Epithelial cell of proximal tubule (primary cell): Measurements from ENCODE around the gene NRDC. TPM values are rescaled to one million over a fixed set of nuclear protein-coding genes. Genes with fewer than 3 reads are reported as not detected.

Experiments used
- DNase-seq: peaks from one replicate; pipeline ENCODE4 v3.0.0-alpha.2; 2011; ENCODE audit warnings: low read depth
- H3K4me3 ChIP-seq: 2 replicates; pipeline ENCODE4 v1.5.1; 2011; ENCODE audit warnings: low read depth, mild to moderate bottlenecking, low read length
- total RNA-seq: library from RNA; depleted of rRNA; stranded (reverse); fragments of >200 nt; gene quantifications from 2 replicates; pipeline ENCODE4 v1.2.3, GENCODE V29; 2015
- TF ChIP-seq, protein P1 (sequence below): conservative IDR thresholded peaks from 2 replicates; pipeline ENCODE4 v1.5.1; 2012; ENCODE audit warnings: low read depth, mild to moderate bottlenecking, low read length

NRDC gene
- total RNA-seq, 1 donor from 2014 or later = 46.0 TPM

DNA sequence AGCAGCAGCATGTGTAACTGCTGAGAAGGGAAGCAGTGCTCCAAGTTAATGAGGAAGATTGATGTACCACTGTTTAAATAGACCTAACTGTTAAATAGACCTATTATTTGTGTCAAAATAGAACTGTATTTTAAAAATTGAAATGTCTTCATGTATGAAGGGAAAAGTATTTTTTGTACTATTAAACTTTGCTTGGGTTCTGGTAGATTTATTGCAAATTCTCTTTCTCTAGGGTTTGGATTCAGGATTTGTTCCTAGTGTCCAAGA, 133.3 kb downstream of the NRDC start:
- no peak overlapping the region for H3K4me3 ChIP-seq
- no peak for DNase-seq
- TF ChIP-seq, protein P1, sequence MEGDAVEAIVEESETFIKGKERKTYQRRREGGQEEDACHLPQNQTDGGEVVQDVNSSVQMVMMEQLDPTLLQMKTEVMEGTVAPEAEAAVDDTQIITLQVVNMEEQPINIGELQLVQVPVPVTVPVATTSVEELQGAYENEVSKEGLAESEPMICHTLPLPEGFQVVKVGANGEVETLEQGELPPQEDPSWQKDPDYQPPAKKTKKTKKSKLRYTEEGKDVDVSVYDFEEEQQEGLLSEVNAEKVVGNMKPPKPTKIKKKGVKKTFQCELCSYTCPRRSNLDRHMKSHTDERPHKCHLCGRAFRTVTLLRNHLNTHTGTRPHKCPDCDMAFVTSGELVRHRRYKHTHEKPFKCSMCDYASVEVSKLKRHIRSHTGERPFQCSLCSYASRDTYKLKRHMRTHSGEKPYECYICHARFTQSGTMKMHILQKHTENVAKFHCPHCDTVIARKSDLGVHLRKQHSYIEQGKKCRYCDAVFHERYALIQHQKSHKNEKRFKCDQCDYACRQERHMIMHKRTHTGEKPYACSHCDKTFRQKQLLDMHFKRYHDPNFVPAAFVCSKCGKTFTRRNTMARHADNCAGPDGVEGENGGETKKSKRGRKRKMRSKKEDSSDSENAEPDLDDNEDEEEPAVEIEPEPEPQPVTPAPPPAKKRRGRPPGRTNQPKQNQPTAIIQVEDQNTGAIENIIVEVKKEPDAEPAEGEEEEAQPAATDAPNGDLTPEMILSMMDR = no peak

DNA sequence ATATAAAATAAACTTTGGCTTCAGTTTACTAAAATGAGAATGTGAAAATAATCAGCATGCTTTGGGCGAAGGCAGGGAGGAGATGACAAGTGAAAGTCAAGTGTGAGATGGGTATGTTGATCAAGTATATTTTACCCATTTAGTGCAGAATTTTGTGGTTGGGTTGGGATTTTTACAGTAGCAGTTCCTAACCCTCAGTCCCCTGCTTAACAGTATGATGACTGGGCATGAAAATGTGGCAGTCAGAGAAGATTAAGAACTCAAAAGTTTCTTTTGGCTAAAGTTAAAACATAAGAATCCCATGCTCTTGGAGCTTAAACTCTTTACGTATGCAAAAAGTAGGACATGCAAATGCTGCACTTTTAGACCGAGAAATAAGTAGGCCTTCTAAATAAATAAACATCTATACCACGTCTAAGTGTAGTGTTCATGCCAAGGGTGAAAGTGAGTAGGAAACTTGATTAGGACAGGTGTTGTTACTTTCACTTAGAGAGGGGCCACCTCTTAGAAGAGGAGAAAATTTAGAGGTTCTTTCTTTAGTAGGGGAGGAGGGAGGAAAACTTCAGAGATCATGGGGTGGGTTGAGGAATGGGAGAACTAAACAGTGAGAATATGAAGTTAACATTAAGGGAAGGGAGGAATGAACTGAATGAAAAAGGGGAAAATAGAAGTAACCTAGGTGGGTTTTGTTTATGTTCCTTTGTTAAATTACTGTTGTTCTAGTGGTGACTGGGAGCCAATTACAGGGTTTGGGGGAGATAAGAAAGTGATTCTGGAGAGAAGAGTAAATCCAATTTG, 133.8 kb downstream of the NRDC start:
- TF ChIP-seq, protein P1 = no peak
- no peak overlapping the region for H3K4me3 ChIP-seq

DNA sequence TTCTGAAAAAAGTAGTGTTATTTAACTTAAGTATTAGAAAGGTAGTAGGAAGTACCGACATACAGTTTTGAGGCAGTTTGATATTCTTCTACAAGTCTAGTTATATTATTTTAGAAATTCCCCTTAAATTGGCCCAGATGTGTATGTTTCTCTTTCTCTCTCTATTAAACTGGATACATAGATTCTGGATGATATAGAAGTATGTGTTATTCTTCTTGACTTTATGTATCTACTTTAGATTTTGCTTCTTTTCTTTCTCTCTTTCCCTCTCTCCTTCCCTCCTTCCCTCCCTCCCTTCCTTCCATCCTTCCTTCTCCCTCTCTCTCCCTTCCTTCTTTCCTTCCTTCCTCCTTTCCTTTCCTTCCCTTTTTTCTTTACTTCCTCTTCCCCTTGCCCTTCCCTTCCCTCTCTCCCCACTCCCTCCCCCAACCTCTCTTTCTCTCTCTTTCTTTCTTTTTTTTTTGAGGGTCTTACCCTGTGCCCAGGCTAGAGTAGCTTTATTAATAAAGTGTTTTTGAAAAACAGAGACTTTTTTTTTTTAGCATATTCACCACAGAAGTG, 137.3 kb downstream of the NRDC start:
- H3K4me3 ChIP-seq = no peak overlapping the region
- TF ChIP-seq, protein P1 = no peak
- DNase-seq = no peak

More for the DNA sequence above, 133.8 kb downstream of the NRDC start:
- no peak for DNase-seq

DNA sequence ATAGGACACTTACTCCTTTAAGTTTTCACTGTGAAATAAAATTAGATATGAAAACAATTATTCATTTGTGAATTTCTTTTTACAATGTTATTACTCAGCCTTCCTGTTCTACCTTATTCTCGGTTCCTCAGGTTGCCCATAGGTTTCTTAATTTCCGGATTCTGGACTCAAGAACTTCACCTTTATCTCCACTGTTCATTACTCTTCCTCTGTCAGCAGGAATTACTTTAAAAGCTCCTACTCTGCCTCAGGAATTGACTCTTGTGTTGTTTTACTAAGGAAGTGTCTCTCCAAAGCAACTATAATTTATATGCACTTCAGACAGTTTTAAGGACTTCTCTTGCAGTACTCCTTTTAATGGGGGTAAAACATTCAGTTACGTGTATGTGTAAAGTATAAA, 137.9 kb downstream of the NRDC start:
- TF ChIP-seq, protein P1 = no peak
- H3K4me3 ChIP-seq = no peak overlapping the region
- no peak for DNase-seq

Other genes starting within 250 kb of the NRDC start
- 15.8 and 35.5 TPM in 2 replicates for gene RAB3B, start 112.0 kb upstream of the NRDC start, total RNA-seq
- 10.4 and 14.4 TPM in 2 replicates for gene KTI12, start 155.1 kb upstream of the NRDC start, total RNA-seq
- 51.7 and 85.7 TPM in 2 replicates for gene TXNDC12, start 176.5 kb upstream of the NRDC start, total RNA-seq
- 47.4 and 65.8 TPM in 2 replicates for gene BTF3L4, start 177.6 kb upstream of the NRDC start, total RNA-seq